Neutrophil (primary cell): Measurements from ENCODE around the gene MYO1C.
A peak's percentile ranks its signal among the peaks of the same experiment; 100 is the strongest.

Experiments
- H3K27ac ChIP-seq: fragments of 200-600 bp; sonication (generic); 2 replicates; pipeline ENCODE4 v1.5.1; 2016; ENCODE audit warnings: mild to moderate bottlenecking, moderate library complexity
- H3K27me3 ChIP-seq: fragments of 200-600 bp; sonication (generic); 2 replicates; pipeline ENCODE4 v1.6.0; 2016; ENCODE audit warnings: mild to moderate bottlenecking
- H3K36me3 ChIP-seq: fragments of 200-600 bp; sonication (generic); 2 replicates; pipeline ENCODE4 v1.5.1; 2017
- H3K4me1 ChIP-seq, 2 experiments: fragments of 200-600 bp in 1 of 2; sonication (generic) in 1 of 2; 1 replicate in 1 of 2; 2 replicates in 1 of 2; pipeline versions ENCODE4 v1.5.1 to v1.6.1; 2013 to 2016; ENCODE audit warnings: low read depth in 1 of 2, low read length in 1 of 2, mild to moderate bottlenecking in 1 of 2, moderate library complexity in 1 of 2; ENCODE audit not compliant: control insufficient read depth in 1 of 2, insufficient read depth in 1 of 2
- H3K4me3 ChIP-seq, 2 experiments: fragments of 200-600 bp in 1 of 2; sonication (generic) in 1 of 2; 1 replicate in 1 of 2; 2 replicates in 1 of 2; pipeline ENCODE4 v1.5.1; 2013 to 2016; ENCODE audit warnings: low read depth in 1 of 2, low read length in 1 of 2, mild to moderate bottlenecking in 1 of 2, moderate library complexity in 1 of 2
- H3K9me3 ChIP-seq: fragments of 200-600 bp; sonication (generic); 2 replicates; pipeline ENCODE4 v1.5.1; 2016
- TF ChIP-seq, protein P1 (sequence below): fragments of 200-600 bp; sonication (generic); IDR thresholded peaks from 2 replicates; pipeline ENCODE4 v1.5.1; 2016; ENCODE audit warnings: antibody characterized with exemption

MYO1C gene

DNA sequence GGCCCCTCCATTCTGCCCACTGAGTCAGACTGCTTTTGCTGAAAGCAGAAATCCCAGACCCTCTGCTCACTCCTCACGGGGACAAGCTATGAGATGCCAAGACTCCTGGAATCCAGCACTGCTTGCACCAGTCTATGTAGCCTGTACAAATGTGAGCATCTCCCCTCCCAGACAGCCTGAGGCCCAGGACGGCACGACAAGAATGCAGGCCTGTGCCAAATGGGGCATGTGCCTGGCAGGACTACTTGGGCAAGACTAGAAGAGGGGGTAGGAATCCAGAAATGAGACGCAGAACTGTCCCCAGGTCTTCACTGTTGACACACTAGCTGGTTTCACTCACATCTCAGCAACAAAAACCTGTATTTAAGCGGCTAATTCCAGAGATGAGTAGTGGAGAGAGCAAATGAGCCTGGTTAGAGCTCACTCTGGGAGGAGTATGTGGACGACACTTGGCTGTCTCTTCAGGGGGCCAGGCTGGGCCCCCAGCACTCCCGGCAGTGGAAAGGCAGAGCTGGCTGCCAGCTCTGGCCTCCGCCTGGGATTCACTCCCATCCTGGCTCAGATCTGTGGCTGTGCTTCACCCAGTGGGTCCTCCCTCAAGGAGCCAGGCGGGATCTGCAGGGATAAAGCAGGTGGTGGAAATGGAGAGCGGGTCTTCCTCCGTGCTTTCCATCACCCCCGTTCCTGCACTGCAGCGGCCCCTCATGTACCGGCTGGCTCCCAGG, 2.9 kb upstream of the MYO1C start:
- peaks cover 23 to 28% of the 10 kb centered on the region in 2 experiments for H3K4me1 ChIP-seq
- H3K27me3 ChIP-seq: peaks cover 34% of the 10 kb centered on the region
- no peaks in the 10 kb centered on the region for H3K9me3 ChIP-seq
- peaks cover 67% of the 10 kb centered on the region for H3K36me3 ChIP-seq
- TF ChIP-seq, protein P1, sequence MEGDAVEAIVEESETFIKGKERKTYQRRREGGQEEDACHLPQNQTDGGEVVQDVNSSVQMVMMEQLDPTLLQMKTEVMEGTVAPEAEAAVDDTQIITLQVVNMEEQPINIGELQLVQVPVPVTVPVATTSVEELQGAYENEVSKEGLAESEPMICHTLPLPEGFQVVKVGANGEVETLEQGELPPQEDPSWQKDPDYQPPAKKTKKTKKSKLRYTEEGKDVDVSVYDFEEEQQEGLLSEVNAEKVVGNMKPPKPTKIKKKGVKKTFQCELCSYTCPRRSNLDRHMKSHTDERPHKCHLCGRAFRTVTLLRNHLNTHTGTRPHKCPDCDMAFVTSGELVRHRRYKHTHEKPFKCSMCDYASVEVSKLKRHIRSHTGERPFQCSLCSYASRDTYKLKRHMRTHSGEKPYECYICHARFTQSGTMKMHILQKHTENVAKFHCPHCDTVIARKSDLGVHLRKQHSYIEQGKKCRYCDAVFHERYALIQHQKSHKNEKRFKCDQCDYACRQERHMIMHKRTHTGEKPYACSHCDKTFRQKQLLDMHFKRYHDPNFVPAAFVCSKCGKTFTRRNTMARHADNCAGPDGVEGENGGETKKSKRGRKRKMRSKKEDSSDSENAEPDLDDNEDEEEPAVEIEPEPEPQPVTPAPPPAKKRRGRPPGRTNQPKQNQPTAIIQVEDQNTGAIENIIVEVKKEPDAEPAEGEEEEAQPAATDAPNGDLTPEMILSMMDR: no peak
- H3K27ac ChIP-seq: no peak overlapping the region
- H3K4me3 ChIP-seq: no peak overlapping the region

- no peak overlapping the region for H3K4me3 ChIP-seq
- no peaks in the 10 kb centered on the region for H3K9me3 ChIP-seq
- H3K36me3 ChIP-seq: peaks cover 62% of the 10 kb centered on the region
- peaks cover 40% of the 10 kb centered on the region for H3K27me3 ChIP-seq
- no peak overlapping the region for H3K27ac ChIP-seq
- peaks cover 25 to 28% of the 10 kb centered on the region in 2 experiments for H3K4me1 ChIP-seq
- TF ChIP-seq, protein P1: no peak
These were observed 2.3 kb upstream of the MYO1C start for GRCh38 chr17:1494736-1495253.

DNA sequence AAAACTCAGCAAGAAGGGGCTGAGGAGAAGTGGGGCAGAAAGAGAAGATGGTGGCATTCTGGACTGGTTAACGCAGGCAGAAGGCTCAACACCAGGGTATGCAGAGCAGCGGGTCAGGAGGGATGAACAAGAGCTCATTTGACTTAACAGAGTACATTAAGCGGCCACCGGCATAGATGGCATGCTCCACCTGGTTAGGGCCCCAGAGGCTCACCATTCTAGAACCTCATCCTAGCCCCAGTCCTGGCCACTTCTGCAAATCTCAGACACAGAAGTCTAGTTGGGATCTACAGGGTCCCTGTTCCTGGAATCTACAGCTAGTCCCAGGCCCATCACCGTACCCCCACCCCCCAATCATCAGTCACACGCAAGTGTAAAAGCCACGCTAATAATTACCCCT, 1.7 kb upstream of the MYO1C start:
- peaks cover 46% of the 10 kb centered on the region for H3K27me3 ChIP-seq
- H3K4me1 ChIP-seq: peaks cover 25 to 28% of the 10 kb centered on the region in 2 experiments
- TF ChIP-seq, protein P1: no peak
- no peak overlapping the region for H3K4me3 ChIP-seq
- no peaks in the 10 kb centered on the region for H3K9me3 ChIP-seq
- H3K27ac ChIP-seq: no peak overlapping the region
- peaks cover 56% of the 10 kb centered on the region for H3K36me3 ChIP-seq

DNA sequence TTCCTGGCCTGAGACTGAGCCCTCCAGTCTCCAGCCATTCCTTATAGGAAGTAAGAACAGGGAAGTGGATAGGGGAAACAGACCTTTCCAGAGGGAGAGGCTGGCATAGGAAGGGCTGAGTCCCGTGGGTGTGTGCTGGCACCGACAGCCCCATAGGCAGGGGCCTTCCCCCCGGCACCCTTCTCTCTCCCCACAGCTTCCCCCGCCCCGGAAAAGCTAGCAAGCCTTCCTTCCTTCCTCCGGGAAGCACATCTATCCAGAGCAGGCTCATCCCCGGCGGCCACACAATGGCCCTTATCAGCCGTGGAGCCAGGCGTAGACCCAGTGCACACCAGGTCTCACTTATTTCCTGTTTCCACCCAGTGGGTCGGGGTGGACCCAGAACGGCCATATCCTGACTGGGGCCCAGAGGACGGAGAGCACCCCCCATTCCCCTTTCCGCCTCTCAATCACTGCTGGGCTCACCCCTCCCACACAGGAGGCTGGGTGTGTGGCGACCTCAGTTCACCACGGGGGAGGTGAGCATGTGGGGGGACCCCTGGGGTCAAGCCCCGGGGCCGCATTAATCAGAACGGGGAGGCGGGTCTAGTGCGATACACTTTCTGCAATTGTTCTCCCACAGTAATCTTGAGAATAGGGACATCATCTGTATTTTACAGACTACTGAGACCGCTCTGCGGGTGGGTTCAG, 950 bp upstream of the MYO1C start:
- peaks cover 54% of the 10 kb centered on the region for H3K27me3 ChIP-seq

GRCh38 chr17:1491443-1492248, 840 bp downstream of the MYO1C start:
- peak overlapping the region; percentile 74 to 83 for H3K4me3 ChIP-seq
- peaks cover 30% of the 10 kb centered on the region for H3K36me3 ChIP-seq

More for the DNA sequence above, 950 bp upstream of the MYO1C start:
- Histone ChIP-seq H3K4me1 (peaks cover 27 to 31% of the 10 kb centered on the region in 2 experiments), H3K4me3 (no peak overlapping the region), H3K9me3 (no peaks in the 10 kb centered on the region), H3K27ac (no peak overlapping the region), H3K36me3 (peaks cover 48% of the 10 kb centered on the region)
- TF ChIP-seq, protein P1: no peak

More at GRCh38 chr17:1491443-1492248, 840 bp downstream of the MYO1C start:
- Histone ChIP-seq H3K4me1 (peaks cover 38 to 49% of the 10 kb centered on the region in 2 experiments), H3K27ac (peak overlapping the region; percentile 53), H3K27me3 (peaks cover 72% of the 10 kb centered on the region), H3K9me3 (no peaks in the 10 kb centered on the region)
- TF ChIP-seq, protein P1: no peak
